CD4-positive, alpha-beta T cell (primary cell): ENCODE measurements around the gene SORBS1. TPM values are rescaled to one million over a fixed set of nuclear protein-coding genes. Genes with fewer than 3 reads are reported as not detected.

Source experiments
- ATAC-seq: fragments of 200-7000 bp; cut with Tn5 transposase; one replicate; pipeline ENCODE4 v1.10.0; 2022; ENCODE audit warnings: mild to moderate bottlenecking; ENCODE audit not compliant: poor library complexity
- CTCF ChIA-PET: fragments of 350-600 bp; sonication (Branson Sonifier 250); formaldehyde crosslinking; loops from one replicate; lab custom pipeline; 2021; ENCODE audit warnings: antibody characterized with exemption, inconsistent platforms; lab: Charles Lee
- POLR2A ChIA-PET: fragments of 350-600 bp; sonication (Branson Sonifier 250); formaldehyde crosslinking; loops from one replicate; lab custom pipeline; 2021; ENCODE audit warnings: antibody characterized with exemption, inconsistent platforms; lab: Charles Lee
- DNase-seq, 14 experiments: peaks; one replicate each; pipeline ENCODE4 v3.0.0-alpha.2; 2013 to 2020; ENCODE audit warnings: mixed read lengths in 2 of 14
- H3K27ac ChIP-seq, 2 donors: one replicate each; pipeline versions ENCODE4 v1.5.1 to v1.7.0; 2013; ENCODE audit warnings: low read length in 2 of 2, low read depth in 1 of 2, mild to moderate bottlenecking in 1 of 2
- H3K27me3 ChIP-seq, 2 experiments: 1 replicate in 1 of 2; 2 replicates in 1 of 2; pipeline versions ENCODE4 v1.6.1 to v1.7.0; 2013; ENCODE audit warnings: low read length in 2 of 2, control low read depth in 1 of 2, mild to moderate bottlenecking in 1 of 2, moderate library complexity in 1 of 2; ENCODE audit not compliant: insufficient read depth in 2 of 2, control insufficient read depth in 1 of 2
- H3K36me3 ChIP-seq: one replicate; pipeline ENCODE4 v1.6.1; 2013; ENCODE audit warnings: low read length, control low read depth; ENCODE audit not compliant: insufficient read depth
- H3K4me1 ChIP-seq: one replicate; pipeline ENCODE4 v1.6.1; 2013; ENCODE audit warnings: low read length, control low read depth; ENCODE audit not compliant: insufficient read depth
- H3K4me3 ChIP-seq: one replicate; pipeline ENCODE4 v1.5.1; 2013; ENCODE audit warnings: mild to moderate bottlenecking, low read length, moderate library complexity
- H3K9me3 ChIP-seq, 2 experiments: 1 replicate in 1 of 2; 2 replicates in 1 of 2; pipeline versions ENCODE4 v1.6.1 to v1.7.0; 2013; ENCODE audit warnings: low read length in 2 of 2, mild to moderate bottlenecking in 2 of 2, control low read depth in 1 of 2, moderate library complexity in 1 of 2; ENCODE audit not compliant: control insufficient read depth in 1 of 2, insufficient read depth in 1 of 2
- H3K27ac Mint-ChIP-seq: one replicate; pipeline ENCODE4 v1.8.0; 2020; ENCODE audit warnings: mixed read lengths
- H3K27me3 Mint-ChIP-seq: one replicate; pipeline ENCODE4 v1.8.0; 2021; ENCODE audit warnings: mixed read lengths
- H3K36me3 Mint-ChIP-seq: one replicate; pipeline ENCODE4 v1.8.0; 2021; ENCODE audit warnings: low read depth, mixed read lengths
- H3K4me1 Mint-ChIP-seq: one replicate; pipeline ENCODE4 v1.8.0; 2021; ENCODE audit warnings: low read depth, mixed read lengths
- H3K4me3 Mint-ChIP-seq: one replicate; pipeline ENCODE4 v1.8.0; 2020; ENCODE audit warnings: mild to moderate bottlenecking, mixed read lengths
- H3K9me3 Mint-ChIP-seq: one replicate; pipeline ENCODE4 v1.8.0; 2020; ENCODE audit warnings: mixed read lengths
- CTCF ChIP-seq: fragments of 200-600 bp; IDR thresholded peaks from one replicate; pipeline ENCODE4 v1.8.0; 2022; ENCODE audit warnings: antibody characterized with exemption, mild to moderate bottlenecking
- intact Hi-C, 2 experiments: fragments of 100-400 bp; cut with DNase I in 1 of 2; cut with micrococcal nuclease in 1 of 2; formaldehyde crosslinking; loops; one replicate each; pipeline versions ENCODE4 v1.15.1 to v1.9.0; 2023 to 2025; cut with DNase I, micrococcal nuclease
- total RNA-seq, 174 experiments: library from RNA in 2 of 174; stranded (reverse) in 2 of 174; gene quantifications; one replicate each; pipeline ENCODE4 v1.2.3 and lab custom pipeline; 2021 to 2026

Gene SORBS1
- total RNA-seq, 2 experiments from 2014 or later, result 1.4 to 1.8 TPM

GRCh38 chr10:95413588-95413987, 147.6 kb downstream of the SORBS1 start:
- H3K4me1 ChIP-seq, result no peaks in the 10 kb centered on the region
- DNase-seq, result no peak
- no peak for TF ChIP-seq CTCF
- H3K27ac ChIP-seq, result no peak overlapping the region
- no peaks in the 10 kb centered on the region for H3K36me3 ChIP-seq
- H3K4me1 Mint-ChIP-seq, result no peaks in the 10 kb centered on the region
- no peaks in the 10 kb centered on the region for H3K9me3 Mint-ChIP-seq
- no peak overlapping the region for H3K27ac Mint-ChIP-seq
- H3K4me3 Mint-ChIP-seq, result no peak overlapping the region
- ChIA-PET CTCF (interaction anchor here (1.4 kb wide), 1 partner anchor 13 kb away, joined by 3 read pairs; no protein-coding TSS in a partner anchor), POLR2A (no interaction called here)
- H3K9me3 ChIP-seq, result no peaks in the 10 kb centered on the region
- no peaks in the 10 kb centered on the region for H3K27me3 Mint-ChIP-seq
- ATAC-seq, result no peak
- no peaks in the 10 kb centered on the region for H3K27me3 ChIP-seq
- no peaks in the 10 kb centered on the region for H3K36me3 Mint-ChIP-seq
- intact Hi-C loops, result no loop called here
- no peak overlapping the region for H3K4me3 ChIP-seq

- Histone ChIP-seq H3K4me3 (no peak overlapping the region), H3K36me3 (no peaks in the 10 kb centered on the region), H3K9me3 (no peaks in the 10 kb centered on the region), H3K4me1 (no peaks in the 10 kb centered on the region), H3K27ac (no peak overlapping the region), H3K27me3 (no peaks in the 10 kb centered on the region)
- no peak overlapping the region for H3K4me3 Mint-ChIP-seq
- POLR2A ChIA-PET, result no interaction called here
- H3K36me3 Mint-ChIP-seq, result no peaks in the 10 kb centered on the region
- CTCF ChIA-PET, result no interaction called here
- no peak for ATAC-seq
- H3K4me1 Mint-ChIP-seq, result no peaks in the 10 kb centered on the region
- no peak for DNase-seq
- intact Hi-C loops, result no loop called here
- peaks cover 7% of the 10 kb centered on the region for H3K27me3 Mint-ChIP-seq
- no peak for TF ChIP-seq CTCF
- no peaks in the 10 kb centered on the region for H3K9me3 Mint-ChIP-seq
- no peak overlapping the region for H3K27ac Mint-ChIP-seq
These were observed 149.5 kb downstream of the SORBS1 start for GRCh38 chr10:95411635-95412034.

- Histone ChIP-seq H3K4me3 (no peak overlapping the region), H3K36me3 (no peaks in the 10 kb centered on the region), H3K27me3 (no peaks in the 10 kb centered on the region), H3K9me3 (no peaks in the 10 kb centered on the region), H3K27ac (no peak overlapping the region), H3K4me1 (no peaks in the 10 kb centered on the region)
- H3K4me3 Mint-ChIP-seq, result no peak overlapping the region
- H3K27me3 Mint-ChIP-seq, result peaks cover 10% of the 10 kb centered on the region
- intact Hi-C loops, result no loop called here
- H3K27ac Mint-ChIP-seq, result no peak overlapping the region
- TF ChIP-seq CTCF, result no peak
- ATAC-seq, result no peak
- ChIA-PET POLR2A (no interaction called here), CTCF (no interaction called here)
- no peak for DNase-seq
- no peaks in the 10 kb centered on the region for H3K9me3 Mint-ChIP-seq
- H3K4me1 Mint-ChIP-seq, result no peaks in the 10 kb centered on the region
- no peaks in the 10 kb centered on the region for H3K36me3 Mint-ChIP-seq
These were observed 151.9 kb downstream of the SORBS1 start for GRCh38 chr10:95408983-95409873.
